Heart left ventricle (tissue), 16 donors: ENCODE measurements around the gene AIG1. TPM values are rescaled to one million over a fixed set of nuclear protein-coding genes. Genes with fewer than 3 reads are reported as not detected.

Experiments used
- ATAC-seq, 4 donors: fragments of 200-7000 bp; cut with Tn5 transposase; one replicate each; pipeline ENCODE4 v1.9.1; 2020 to 2022; ENCODE audit warnings: moderate library complexity in 4 of 4, mild to moderate bottlenecking in 3 of 4, moderate number of reproducible peaks in 1 of 4
- DNase-seq, 5 donors: peaks; one replicate each; pipeline ENCODE4 v3.0.0-alpha.2; 2020
- H3K27ac ChIP-seq, 12 donors: fragments of 200-600 bp; sonication (generic) in 4 of 12; one replicate each; pipeline versions ENCODE4 v1.5.0 to v1.8.0; 2016 to 2022; ENCODE audit warnings: mild to moderate bottlenecking in 2 of 12
- H3K27me3 ChIP-seq, 9 donors: fragments of 200-600 bp; sonication (generic) in 2 of 9; one replicate each; pipeline versions ENCODE4 v1.5.1 to v1.8.0; 2016 to 2022; ENCODE audit warnings: mild to moderate bottlenecking in 3 of 9
- H3K36me3 ChIP-seq, 9 donors: fragments of 200-600 bp; sonication (generic) in 2 of 9; one replicate each; pipeline versions ENCODE4 v1.5.0 to v1.8.0; 2018 to 2022; ENCODE audit warnings: mild to moderate bottlenecking in 2 of 9
- H3K4me1 ChIP-seq, 12 donors: fragments of 200-600 bp; sonication (generic) in 4 of 12; one replicate each; pipeline versions ENCODE4 v1.5.0 to v1.8.0; 2016 to 2022; ENCODE audit warnings: mild to moderate bottlenecking in 3 of 12
- H3K4me3 ChIP-seq, 12 donors: fragments of 200-600 bp; sonication (generic) in 4 of 12; one replicate each; pipeline versions ENCODE4 v1.5.0 to v1.8.0; 2017 to 2022; ENCODE audit warnings: mild to moderate bottlenecking in 9 of 12, moderate library complexity in 4 of 12
- H3K9me3 ChIP-seq, 12 donors: fragments of 200-600 bp; sonication (generic) in 4 of 12; one replicate each; pipeline versions ENCODE4 v1.5.0 to v1.8.0; 2016 to 2022; ENCODE audit warnings: mild to moderate bottlenecking in 1 of 12
- POLR2A ChIP-seq, 2 donors: fragments of 450-650 bp; IDR thresholded peaks; one replicate each; pipeline ENCODE4 v1.6.1; 2017; ENCODE audit warnings: antibody characterized with exemption in 2 of 2, mild to moderate bottlenecking in 2 of 2, moderate library complexity in 2 of 2
- WGBS, 4 donors: extraction: QIAGEN DNeasy Blood & Tissue Kit in 2 of 4; methylation state at CpG; one replicate each; pipeline versions ENCODE4 v1.1.5 to v1.1.7; 2013 to 2018; 5-methylcytosine and 5-hydroxymethylcytosine counted together
- intact Hi-C, 10 donors: fragments of 100-400 bp; cut with DNase I; formaldehyde crosslinking; loops; one replicate each; pipeline versions ENCODE4 v1.11.1 to v1.14.2; 2022
- polyA plus RNA-seq, 2 donors: library from polyadenylated mRNA; stranded (reverse); fragments of 200-250 nt; gene quantifications; one replicate each; pipeline ENCODE4 v1.2.3, GENCODE V29; 2013
- total RNA-seq, 9 donors: library from RNA; depleted of rRNA in 2 of 9; stranded (reverse); fragments of >200 nt in 2 of 9; fragmentation: NEBNext Ultra II Directional in 3 of 9; extraction: Animal tissue kit (Norgen Biotek cat#: 25700) in 3 of 9; gene quantifications; one replicate each; pipeline versions ENCODE4 v1.1.0 to v1.2.4, GENCODE V29; 2016 to 2023
- TF ChIP-seq, protein P1 (sequence below), 12 donors: fragments of 200-600 bp; sonication (generic) in 4 of 12; IDR thresholded peaks; one replicate each; pipeline versions ENCODE4 v1.5.0 to v1.8.0; 2018 to 2022; ENCODE audit warnings: antibody characterized with exemption in 12 of 12, mild to moderate bottlenecking in 5 of 12
- donor health status: ischemic (EF 13 %, LVEDD 7.1; RV severe dilation, severe dysfunction).
- donor health status: healthy with polysubstance abuse.
- donor health status: DM: no; HTN: yes; CAD: no.
- donor health status: DM: no; HTN: no; CAD: no.
- donor health status: ischemic (EF 25% LVEDD 6.9; RV normal size, moderate dysfunction).
- donor health status: ischemic (EF 25% LVEDD 5.7; RV mildly dilated, moderate dysfunction).
- donor health status: healthy.
- donor health status: DM: yes; HTN: yes; CAD: no.
- donor health status: ischemic (EF 35%, LVEDD 5.7; RV mildly dilated, moderate dysfunction).
- donor health status: nonischemic (EF 11% LVEDD 7.7; RV severe dilation, severe dysfunction).
- donor health status: DM: yes; HTN: yes; CAD: no.
- donor health status: PGD.
- donor health status: ischemic (EF 29% LVEDD 5.4; RV normal size, mild dysfunction).
- donor health status: nonischemic (EF 23%, LVEDD 6.1; RV moderate dilation, normal function).

The AIG1 gene
- total and polyA plus RNA-seq, 11 donors: 18.1 to 101 (median 64.0) TPM

DNA sequence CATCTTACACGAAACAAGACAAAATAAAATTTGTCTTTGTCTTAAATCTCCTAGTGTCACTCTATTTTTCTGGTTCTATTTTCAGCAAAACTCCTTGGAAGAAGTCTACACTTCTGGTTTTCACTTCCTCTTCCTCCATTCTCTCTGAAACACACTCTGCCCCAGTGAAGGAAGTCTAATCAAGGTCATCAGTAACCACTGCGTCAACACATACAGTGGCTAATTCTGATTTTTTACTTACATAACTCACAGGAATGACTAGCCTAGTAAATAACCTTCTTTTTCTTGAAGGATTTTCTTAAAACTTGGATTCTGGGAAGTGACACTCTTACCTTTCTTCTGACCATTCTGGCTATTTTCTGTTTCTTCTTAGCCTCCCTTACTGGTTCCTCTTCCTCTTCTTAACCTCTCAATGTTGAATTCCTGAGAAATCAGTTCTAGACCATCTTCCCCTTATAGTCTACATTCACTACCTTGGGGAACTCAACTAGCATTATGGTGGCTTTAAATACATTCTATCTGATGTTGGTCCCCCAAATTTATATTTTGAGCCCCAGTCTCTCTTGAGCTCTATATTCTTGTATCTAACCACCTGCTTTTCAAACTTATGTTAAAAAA is 37.5 kb downstream of the AIG1 start:
- H3K27me3 ChIP-seq: no peaks in the 10 kb centered on the region
- ATAC-seq (peak in 2 of 4 donors; percentile 58 to 76), DNase-seq (no peak)
- peaks cover 0 to 25% (median 12%) of the 10 kb centered on the region in 12 donors for H3K4me1 ChIP-seq
- intact Hi-C loops: no loop called here
- no peak overlapping the region for H3K4me3 ChIP-seq
- no peaks in the 10 kb centered on the region for H3K36me3 ChIP-seq
- TF ChIP-seq POLR2A (IDR thresholded peaks at IDR 0.05): no peak
- TF ChIP-seq, protein P1, sequence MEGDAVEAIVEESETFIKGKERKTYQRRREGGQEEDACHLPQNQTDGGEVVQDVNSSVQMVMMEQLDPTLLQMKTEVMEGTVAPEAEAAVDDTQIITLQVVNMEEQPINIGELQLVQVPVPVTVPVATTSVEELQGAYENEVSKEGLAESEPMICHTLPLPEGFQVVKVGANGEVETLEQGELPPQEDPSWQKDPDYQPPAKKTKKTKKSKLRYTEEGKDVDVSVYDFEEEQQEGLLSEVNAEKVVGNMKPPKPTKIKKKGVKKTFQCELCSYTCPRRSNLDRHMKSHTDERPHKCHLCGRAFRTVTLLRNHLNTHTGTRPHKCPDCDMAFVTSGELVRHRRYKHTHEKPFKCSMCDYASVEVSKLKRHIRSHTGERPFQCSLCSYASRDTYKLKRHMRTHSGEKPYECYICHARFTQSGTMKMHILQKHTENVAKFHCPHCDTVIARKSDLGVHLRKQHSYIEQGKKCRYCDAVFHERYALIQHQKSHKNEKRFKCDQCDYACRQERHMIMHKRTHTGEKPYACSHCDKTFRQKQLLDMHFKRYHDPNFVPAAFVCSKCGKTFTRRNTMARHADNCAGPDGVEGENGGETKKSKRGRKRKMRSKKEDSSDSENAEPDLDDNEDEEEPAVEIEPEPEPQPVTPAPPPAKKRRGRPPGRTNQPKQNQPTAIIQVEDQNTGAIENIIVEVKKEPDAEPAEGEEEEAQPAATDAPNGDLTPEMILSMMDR (IDR thresholded peaks at IDR 0.05): no peak
- H3K9me3 ChIP-seq: no peaks in the 10 kb centered on the region
- WGBS, 4 donors: 46 to 61% (median 52%) methylated on average over 2 of the region's 2 CpGs
- peak overlapping the region in 2 of 12 donors; percentile 27 to 40 for H3K27ac ChIP-seq

GRCh38 chr6:143099647-143100046 is 39.0 kb downstream of the AIG1 start:
- Histone ChIP-seq H3K9me3 (no peaks in the 10 kb centered on the region), H3K27me3 (no peaks in the 10 kb centered on the region), H3K4me1 (peaks cover 0 to 30% (median 12%) of the 10 kb centered on the region in 12 donors), H3K27ac (no peak overlapping the region), H3K4me3 (no peak overlapping the region), H3K36me3 (no peaks in the 10 kb centered on the region)
- intact Hi-C loops: no loop called here
- TF ChIP-seq, protein P1 (IDR thresholded peaks at IDR 0.05): no peak
- no peak for TF ChIP-seq POLR2A (IDR thresholded peaks at IDR 0.05)
- ATAC-seq: no peak
- no peak for DNase-seq
- 95 to 98% (median 97%) methylated on average over 2 of the region's 2 CpGs for WGBS, 4 donors

DNA sequence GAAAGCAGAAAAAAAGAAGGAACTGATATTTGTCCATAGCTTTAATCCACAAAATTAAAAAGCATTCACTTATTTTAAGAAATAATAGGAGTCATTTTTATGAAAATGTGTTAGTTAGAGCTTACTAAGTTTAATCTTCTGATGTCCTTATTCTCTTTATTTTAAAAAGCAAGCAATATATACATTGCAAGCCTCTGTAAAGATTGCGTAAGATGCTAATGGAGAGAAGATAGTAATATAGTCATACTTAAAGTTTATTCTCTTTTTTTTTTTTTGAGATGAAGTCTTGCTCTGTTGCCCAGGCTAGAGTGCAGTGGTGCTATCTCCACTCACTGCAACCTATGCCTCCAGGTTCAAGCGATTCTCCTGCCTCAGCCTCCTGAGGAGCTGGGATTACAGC is 39.7 kb downstream of the AIG1 start:
- Histone ChIP-seq H3K27me3 (no peaks in the 10 kb centered on the region), H3K27ac (no peak overlapping the region), H3K4me3 (no peak overlapping the region), H3K9me3 (no peaks in the 10 kb centered on the region), H3K36me3 (no peaks in the 10 kb centered on the region), H3K4me1 (peaks cover 0 to 30% (median 12%) of the 10 kb centered on the region in 12 donors)
- TF ChIP-seq, protein P1 (IDR thresholded peaks at IDR 0.05): no peak
- no peak for TF ChIP-seq POLR2A (IDR thresholded peaks at IDR 0.05)
- WGBS, 4 donors: 94 to 98% (median 97%) methylated on average over 2 of the region's 2 CpGs
- no peak for ATAC-seq
- no peak for DNase-seq
- intact Hi-C loops: no loop called here

GRCh38 chr6:143103916-143104315 is 43.2 kb downstream of the AIG1 start:
- 39 to 56% (median 43%) methylated on average over 1 of the region's 1 CpG for WGBS, 4 donors
- H3K27ac ChIP-seq: peak overlapping the region in 2 of 12 donors; percentile 28 to 33
- TF ChIP-seq, protein P1 (IDR thresholded peaks at IDR 0.05): no peak
- TF ChIP-seq POLR2A (IDR thresholded peaks at IDR 0.05): no peak

More at GRCh38 chr6:143103916-143104315, 43.2 kb downstream of the AIG1 start:
- ATAC-seq (no peak), DNase-seq (no peak)
- no peak overlapping the region for H3K4me3 ChIP-seq
- peaks cover 0 to 22% (median 4%) of the 10 kb centered on the region in 12 donors for H3K4me1 ChIP-seq
- no peaks in the 10 kb centered on the region for H3K9me3 ChIP-seq
- no peaks in the 10 kb centered on the region for H3K27me3 ChIP-seq
- H3K36me3 ChIP-seq: no peaks in the 10 kb centered on the region
- intact Hi-C loops: no loop called here
